ENCODE results near the gene HPCAL1.

DNA sequence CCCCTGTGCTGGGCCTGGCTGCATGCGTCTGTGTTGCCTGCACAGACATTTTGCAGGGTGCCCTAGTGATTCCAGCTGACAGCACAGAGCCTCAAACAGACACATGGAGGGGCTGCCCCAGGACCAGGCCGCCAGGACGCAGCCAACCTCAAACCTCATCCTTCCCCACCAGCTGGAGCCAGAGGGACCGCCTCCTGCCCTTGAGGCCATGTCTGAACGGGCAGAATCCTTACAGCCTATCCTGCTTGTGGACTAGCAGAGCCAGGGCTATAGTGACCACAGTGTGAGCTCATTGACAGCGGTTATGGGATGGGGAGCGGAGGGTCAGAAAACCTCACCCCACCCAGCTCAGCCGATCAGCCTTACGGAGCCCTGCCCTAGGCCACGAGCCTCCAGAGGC, 123.0 kb downstream of the HPCAL1 start:
- TF ChIP-seq CTCF (IDR thresholded peaks at IDR 0.05), result no peak
- no peak for TF ChIP-seq POLR2A (IDR thresholded peaks at IDR 0.05)

Data from right lobe of liver (tissue), 4 donors.